GM23338 (cell line): Measurements from ENCODE around the gene CABP4. TPM values are rescaled to one million over a fixed set of nuclear protein-coding genes. Genes with fewer than 3 reads are reported as not detected.

Source experiments
- ATAC-seq: fragments of 200-7000 bp; cut with Tn5 transposase; 3 replicates; pipeline ENCODE4 v1.9.1; 2020
- DNase-seq: peaks from one replicate; pipeline ENCODE4 v3.0.0-alpha.2; 2015; ENCODE audit warnings: low spot score
- H2AFZ ChIP-seq: fragments of 200-600 bp; sonication (generic); 2 replicates; pipeline ENCODE4 v1.8.0; 2016; ENCODE audit warnings: antibody characterized with exemption, mild to moderate bottlenecking, moderate library complexity
- H3F3A ChIP-seq: fragments of 200-600 bp; sonication (generic); replicated peaks from 2 replicates; pipeline ENCODE4 v1.8.0; 2017; ENCODE audit warnings: antibody characterized with exemption, mixed run types, low read depth
- H3K27ac ChIP-seq: fragments of 200-600 bp; sonication (generic); 2 replicates; pipeline ENCODE4 v1.6.1; 2016; ENCODE audit warnings: low read depth
- H3K27me3 ChIP-seq: fragments of 200-600 bp; sonication (generic); 2 replicates; pipeline ENCODE4 v1.8.0; 2016; ENCODE audit warnings: mild to moderate bottlenecking, mixed run types, moderate library complexity; ENCODE audit not compliant: insufficient read depth
- H3K36me3 ChIP-seq: fragments of 200-600 bp; sonication (generic); 2 replicates; pipeline ENCODE4 v1.8.0; 2016; ENCODE audit warnings: mild to moderate bottlenecking; ENCODE audit not compliant: insufficient read depth
- H3K4me1 ChIP-seq: fragments of 200-600 bp; sonication (generic); 2 replicates; pipeline ENCODE4 v1.8.0; 2016; ENCODE audit warnings: mild to moderate bottlenecking, moderate library complexity; ENCODE audit not compliant: insufficient read depth
- H3K4me2 ChIP-seq: fragments of 200-600 bp; sonication (generic); 2 replicates; pipeline ENCODE4 v1.7.1; 2017; ENCODE audit warnings: mixed run types
- H3K4me3 ChIP-seq: fragments of 200-600 bp; sonication (generic); 2 replicates; pipeline ENCODE4 v1.6.1; 2016; ENCODE audit warnings: mixed run types
- H3K79me2 ChIP-seq: fragments of 200-600 bp; sonication (generic); replicated peaks from 2 replicates; pipeline ENCODE4 v1.8.0; 2017; ENCODE audit warnings: mild to moderate bottlenecking; ENCODE audit not compliant: insufficient read depth
- H3K9me2 ChIP-seq: fragments of 200-600 bp; sonication (generic); 2 replicates; pipeline ENCODE4 v1.8.0; 2017; ENCODE audit not compliant: insufficient read depth
- H4K20me1 ChIP-seq: fragments of 200-600 bp; sonication (generic); replicated peaks from 2 replicates; pipeline ENCODE4 v1.8.0; 2017; ENCODE audit warnings: mild to moderate bottlenecking; ENCODE audit not compliant: insufficient read depth
- H3K27ac Mint-ChIP-seq: 2 replicates; pipeline ENCODE4 v1.8.0; 2020; ENCODE audit warnings: inconsistent platforms, mild to moderate bottlenecking, moderate library complexity, mixed read lengths
- H3K27me3 Mint-ChIP-seq: 3 replicates; pipeline ENCODE4 v1.8.0; 2022; ENCODE audit warnings: low read depth, mild to moderate bottlenecking, moderate library complexity, mixed read lengths, inconsistent platforms; ENCODE audit not compliant: insufficient read depth, poor library complexity
- H3K36me3 Mint-ChIP-seq: 3 replicates; pipeline ENCODE4 v1.8.0; 2021; ENCODE audit warnings: low read depth, mild to moderate bottlenecking, inconsistent platforms, moderate library complexity, mixed read lengths
- H3K4me1 Mint-ChIP-seq: 3 replicates; pipeline ENCODE4 v1.8.0; 2020; ENCODE audit warnings: mild to moderate bottlenecking, inconsistent platforms, mixed read lengths
- H3K4me3 Mint-ChIP-seq: 3 replicates; pipeline ENCODE4 v1.8.0; 2021; ENCODE audit warnings: moderate library complexity, mild to moderate bottlenecking, inconsistent platforms, mixed read lengths
- H3K9me3 Mint-ChIP-seq: 3 replicates; pipeline ENCODE4 v1.8.0; 2020; ENCODE audit warnings: moderate library complexity, mild to moderate bottlenecking, inconsistent platforms, mixed read lengths
- EZH2 ChIP-seq: fragments of 200-600 bp; sonication (generic); IDR thresholded peaks from one replicate; pipeline ENCODE4 v1.8.0; 2017; ENCODE audit warnings: antibody characterized with exemption, mild to moderate bottlenecking, low read depth; ENCODE audit not compliant: unreplicated experiment
- EZH2phosphoT487 ChIP-seq: fragments of 200-600 bp; sonication (generic); IDR thresholded peaks from one replicate; pipeline ENCODE4 v1.8.1; 2018; ENCODE audit warnings: antibody characterized with exemption; ENCODE audit not compliant: unreplicated experiment
- JUNB ChIP-seq: IDR thresholded peaks from one replicate; pipeline ENCODE4 v1.6.1; 2016; ENCODE audit warnings: antibody characterized with exemption; ENCODE audit not compliant: unreplicated experiment
- NANOG ChIP-seq: IDR thresholded peaks from 2 replicates; pipeline ENCODE4 v1.6.1; 2016; ENCODE audit warnings: antibody characterized with exemption, borderline replicate concordance
- POLR2AphosphoS5 ChIP-seq: IDR thresholded peaks from 2 replicates; pipeline ENCODE4 v1.6.1; 2016; ENCODE audit warnings: antibody characterized with exemption, low read depth
- STAT1 ChIP-seq: IDR thresholded peaks from one replicate; pipeline ENCODE4 v1.6.1; 2016; ENCODE audit warnings: antibody characterized with exemption; ENCODE audit not compliant: unreplicated experiment
- ZNF114 ChIP-seq: fragments of 250-450 bp; sonication (Bioruptor Pico); IDR thresholded peaks from 2 replicates; pipeline ENCODE4 v1.5.0; 2020; ENCODE audit warnings: mild to moderate bottlenecking, moderate library complexity
- ZNF331 ChIP-seq: fragments of 250-450 bp; sonication (Bioruptor Pico); IDR thresholded peaks from 2 replicates; pipeline ENCODE4 v1.5.0; 2020; ENCODE audit warnings: low read depth, mild to moderate bottlenecking, moderate library complexity
- polyA plus RNA-seq: library from polyadenylated mRNA; unstranded; fragments of >200 nt; fragmentation: Nextera tagmentation; extraction: Ambion mirVana; gene quantifications from 2 replicates; pipeline ENCODE4 v1.2.1, GENCODE V29; 2016
- total RNA-seq: library from RNA; depleted of rRNA; stranded (reverse); fragments of >200 nt; shearing (Covaris generic); gene quantifications from 2 replicates; pipeline ENCODE4 v1.2.3, GENCODE V29; 2014
- TF ChIP-seq, protein P1 (sequence below): IDR thresholded peaks from 2 replicates; pipeline ENCODE4 v1.6.1; 2016; ENCODE audit warnings: antibody characterized with exemption
- TF ChIP-seq, protein P2 (sequence below): IDR thresholded peaks from one replicate; pipeline ENCODE4 v1.6.1; 2018; ENCODE audit warnings: antibody characterized with exemption; ENCODE audit not compliant: unreplicated experiment
- TF ChIP-seq, protein P3 (sequence below): fragments of 250-450 bp; sonication (Bioruptor Pico); IDR thresholded peaks from 2 replicates; pipeline ENCODE4 v1.5.0; 2020; ENCODE audit warnings: mild to moderate bottlenecking, moderate library complexity

The CABP4 gene
- total and polyA plus RNA-seq, 2 experiments from 2014 or later = 0.28 TPM; not detected in 1

- no peaks in the 10 kb centered on the region for H3K9me2 ChIP-seq
- Mint-ChIP-seq H3K4me3 (no peak overlapping the region), H3K27ac (no peak overlapping the region), H3K4me1 (peaks cover 5% of the 10 kb centered on the region; the same call in 2 of the 3 replicates), H3K9me3 (no peaks in the 10 kb centered on the region; the same call in 2 of the 3 replicates), H3K27me3 (peaks cover 12% of the 10 kb centered on the region), H3K36me3 (peaks cover 9% of the 10 kb centered on the region; the same call in 2 of the 3 replicates)
- no peak overlapping the region for H2AFZ ChIP-seq
- TF ChIP-seq EZH2phosphoT487 (no peak), STAT1 (no peak), NANOG (no peak), JUNB (no peak), EZH2 (no peak), ZNF331 (CRISPR knock-in tag) (no peak), ZNF114 (CRISPR knock-in tag) (no peak), POLR2AphosphoS5 (no peak)
- TF ChIP-seq, protein P1, sequence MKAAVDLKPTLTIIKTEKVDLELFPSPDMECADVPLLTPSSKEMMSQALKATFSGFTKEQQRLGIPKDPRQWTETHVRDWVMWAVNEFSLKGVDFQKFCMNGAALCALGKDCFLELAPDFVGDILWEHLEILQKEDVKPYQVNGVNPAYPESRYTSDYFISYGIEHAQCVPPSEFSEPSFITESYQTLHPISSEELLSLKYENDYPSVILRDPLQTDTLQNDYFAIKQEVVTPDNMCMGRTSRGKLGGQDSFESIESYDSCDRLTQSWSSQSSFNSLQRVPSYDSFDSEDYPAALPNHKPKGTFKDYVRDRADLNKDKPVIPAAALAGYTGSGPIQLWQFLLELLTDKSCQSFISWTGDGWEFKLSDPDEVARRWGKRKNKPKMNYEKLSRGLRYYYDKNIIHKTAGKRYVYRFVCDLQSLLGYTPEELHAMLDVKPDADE = no peak
- TF ChIP-seq, protein P2, sequence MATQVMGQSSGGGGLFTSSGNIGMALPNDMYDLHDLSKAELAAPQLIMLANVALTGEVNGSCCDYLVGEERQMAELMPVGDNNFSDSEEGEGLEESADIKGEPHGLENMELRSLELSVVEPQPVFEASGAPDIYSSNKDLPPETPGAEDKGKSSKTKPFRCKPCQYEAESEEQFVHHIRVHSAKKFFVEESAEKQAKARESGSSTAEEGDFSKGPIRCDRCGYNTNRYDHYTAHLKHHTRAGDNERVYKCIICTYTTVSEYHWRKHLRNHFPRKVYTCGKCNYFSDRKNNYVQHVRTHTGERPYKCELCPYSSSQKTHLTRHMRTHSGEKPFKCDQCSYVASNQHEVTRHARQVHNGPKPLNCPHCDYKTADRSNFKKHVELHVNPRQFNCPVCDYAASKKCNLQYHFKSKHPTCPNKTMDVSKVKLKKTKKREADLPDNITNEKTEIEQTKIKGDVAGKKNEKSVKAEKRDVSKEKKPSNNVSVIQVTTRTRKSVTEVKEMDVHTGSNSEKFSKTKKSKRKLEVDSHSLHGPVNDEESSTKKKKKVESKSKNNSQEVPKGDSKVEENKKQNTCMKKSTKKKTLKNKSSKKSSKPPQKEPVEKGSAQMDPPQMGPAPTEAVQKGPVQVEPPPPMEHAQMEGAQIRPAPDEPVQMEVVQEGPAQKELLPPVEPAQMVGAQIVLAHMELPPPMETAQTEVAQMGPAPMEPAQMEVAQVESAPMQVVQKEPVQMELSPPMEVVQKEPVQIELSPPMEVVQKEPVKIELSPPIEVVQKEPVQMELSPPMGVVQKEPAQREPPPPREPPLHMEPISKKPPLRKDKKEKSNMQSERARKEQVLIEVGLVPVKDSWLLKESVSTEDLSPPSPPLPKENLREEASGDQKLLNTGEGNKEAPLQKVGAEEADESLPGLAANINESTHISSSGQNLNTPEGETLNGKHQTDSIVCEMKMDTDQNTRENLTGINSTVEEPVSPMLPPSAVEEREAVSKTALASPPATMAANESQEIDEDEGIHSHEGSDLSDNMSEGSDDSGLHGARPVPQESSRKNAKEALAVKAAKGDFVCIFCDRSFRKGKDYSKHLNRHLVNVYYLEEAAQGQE = no peak
- TF ChIP-seq, protein P3, sequence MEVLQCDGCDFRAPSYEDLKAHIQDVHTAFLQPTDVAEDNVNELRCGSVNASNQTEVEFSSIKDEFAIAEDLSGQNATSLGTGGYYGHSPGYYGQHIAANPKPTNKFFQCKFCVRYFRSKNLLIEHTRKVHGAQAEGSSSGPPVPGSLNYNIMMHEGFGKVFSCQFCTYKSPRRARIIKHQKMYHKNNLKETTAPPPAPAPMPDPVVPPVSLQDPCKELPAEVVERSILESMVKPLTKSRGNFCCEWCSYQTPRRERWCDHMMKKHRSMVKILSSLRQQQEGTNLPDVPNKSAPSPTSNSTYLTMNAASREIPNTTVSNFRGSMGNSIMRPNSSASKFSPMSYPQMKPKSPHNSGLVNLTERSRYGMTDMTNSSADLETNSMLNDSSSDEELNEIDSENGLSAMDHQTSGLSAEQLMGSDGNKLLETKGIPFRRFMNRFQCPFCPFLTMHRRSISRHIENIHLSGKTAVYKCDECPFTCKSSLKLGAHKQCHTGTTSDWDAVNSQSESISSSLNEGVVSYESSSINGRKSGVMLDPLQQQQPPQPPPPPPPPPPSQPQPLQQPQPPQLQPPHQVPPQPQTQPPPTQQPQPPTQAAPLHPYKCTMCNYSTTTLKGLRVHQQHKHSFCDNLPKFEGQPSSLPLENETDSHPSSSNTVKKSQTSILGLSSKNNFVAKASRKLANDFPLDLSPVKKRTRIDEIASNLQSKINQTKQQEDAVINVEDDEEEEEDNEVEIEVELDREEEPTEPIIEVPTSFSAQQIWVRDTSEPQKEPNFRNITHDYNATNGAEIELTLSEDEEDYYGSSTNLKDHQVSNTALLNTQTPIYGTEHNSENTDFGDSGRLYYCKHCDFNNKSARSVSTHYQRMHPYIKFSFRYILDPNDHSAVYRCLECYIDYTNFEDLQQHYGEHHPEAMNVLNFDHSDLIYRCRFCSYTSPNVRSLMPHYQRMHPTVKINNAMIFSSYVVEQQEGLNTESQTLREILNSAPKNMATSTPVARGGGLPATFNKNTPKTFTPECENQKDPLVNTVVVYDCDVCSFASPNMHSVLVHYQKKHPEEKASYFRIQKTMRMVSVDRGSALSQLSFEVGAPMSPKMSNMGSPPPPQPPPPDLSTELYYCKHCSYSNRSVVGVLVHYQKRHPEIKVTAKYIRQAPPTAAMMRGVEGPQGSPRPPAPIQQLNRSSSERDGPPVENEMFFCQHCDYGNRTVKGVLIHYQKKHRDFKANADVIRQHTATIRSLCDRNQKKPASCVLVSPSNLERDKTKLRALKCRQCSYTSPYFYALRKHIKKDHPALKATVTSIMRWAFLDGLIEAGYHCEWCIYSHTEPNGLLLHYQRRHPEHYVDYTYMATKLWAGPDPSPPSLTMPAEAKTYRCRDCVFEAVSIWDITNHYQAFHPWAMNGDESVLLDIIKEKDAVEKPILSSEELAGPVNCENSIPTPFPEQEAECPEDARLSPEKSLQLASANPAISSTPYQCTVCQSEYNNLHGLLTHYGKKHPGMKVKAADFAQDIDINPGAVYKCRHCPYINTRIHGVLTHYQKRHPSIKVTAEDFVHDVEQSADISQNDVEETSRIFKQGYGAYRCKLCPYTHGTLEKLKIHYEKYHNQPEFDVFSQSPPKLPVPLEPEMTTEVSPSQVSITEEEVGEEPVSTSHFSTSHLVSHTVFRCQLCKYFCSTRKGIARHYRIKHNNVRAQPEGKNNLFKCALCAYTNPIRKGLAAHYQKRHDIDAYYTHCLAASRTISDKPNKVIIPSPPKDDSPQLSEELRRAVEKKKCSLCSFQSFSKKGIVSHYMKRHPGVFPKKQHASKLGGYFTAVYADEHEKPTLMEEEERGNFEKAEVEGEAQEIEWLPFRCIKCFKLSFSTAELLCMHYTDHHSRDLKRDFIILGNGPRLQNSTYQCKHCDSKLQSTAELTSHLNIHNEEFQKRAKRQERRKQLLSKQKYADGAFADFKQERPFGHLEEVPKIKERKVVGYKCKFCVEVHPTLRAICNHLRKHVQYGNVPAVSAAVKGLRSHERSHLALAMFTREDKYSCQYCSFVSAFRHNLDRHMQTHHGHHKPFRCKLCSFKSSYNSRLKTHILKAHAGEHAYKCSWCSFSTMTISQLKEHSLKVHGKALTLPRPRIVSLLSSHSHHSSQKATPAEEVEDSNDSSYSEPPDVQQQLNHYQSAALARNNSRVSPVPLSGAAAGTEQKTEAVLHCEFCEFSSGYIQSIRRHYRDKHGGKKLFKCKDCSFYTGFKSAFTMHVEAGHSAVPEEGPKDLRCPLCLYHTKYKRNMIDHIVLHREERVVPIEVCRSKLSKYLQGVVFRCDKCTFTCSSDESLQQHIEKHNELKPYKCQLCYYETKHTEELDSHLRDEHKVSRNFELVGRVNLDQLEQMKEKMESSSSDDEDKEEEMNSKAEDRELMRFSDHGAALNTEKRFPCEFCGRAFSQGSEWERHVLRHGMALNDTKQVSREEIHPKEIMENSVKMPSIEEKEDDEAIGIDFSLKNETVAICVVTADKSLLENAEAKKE (CRISPR knock-in tag) = no peak
- H3K4me3 ChIP-seq = no peak overlapping the region
- no peaks in the 10 kb centered on the region for H3F3A ChIP-seq
- no peak for ATAC-seq
- no peak overlapping the region for H3K27ac ChIP-seq
- H3K79me2 ChIP-seq = no peaks in the 10 kb centered on the region
- peaks cover 8% of the 10 kb centered on the region; the same call in 1 of the 2 replicates for H4K20me1 ChIP-seq
- H3K4me1 ChIP-seq = peaks cover 1% of the 10 kb centered on the region
- no peak overlapping the region for H3K4me2 ChIP-seq
- H3K36me3 ChIP-seq = peaks cover 4% of the 10 kb centered on the region; the same call in 1 of the 2 replicates
- no peaks in the 10 kb centered on the region; the same call in 1 of the 2 replicates for H3K27me3 ChIP-seq
- DNase-seq = no peak
These were observed 43.4 kb downstream of the CABP4 start for GRCh38 chr11:67498544-67498972.
